Parathyroid adenoma (tissue), 2 donors: ENCODE measurements around the gene LALBA.
"Not testable (repeated sequence)": the region's sequence is repeated elsewhere in the genome, so short reads cannot be mapped to it uniquely, and the experiment has no call there.

ENCODE experiments used
- H2AFZ ChIP-seq: fragments of 300-600 bp; sonication (generic); one replicate; pipeline ENCODE4 v1.7.0; 2017; ENCODE audit warnings: antibody characterized with exemption, mild to moderate bottlenecking
- H3K27ac ChIP-seq: fragments of 300-600 bp; sonication (generic); one replicate; pipeline ENCODE4 v1.7.0; 2017
- H3K27me3 ChIP-seq: fragments of 300-600 bp; sonication (generic); one replicate; pipeline ENCODE4 v1.7.0; 2017; ENCODE audit warnings: low read length; ENCODE audit not compliant: control insufficient read depth, insufficient read depth
- H3K36me3 ChIP-seq: fragments of 300-600 bp; sonication (generic); one replicate; pipeline ENCODE4 v1.7.0; 2017; ENCODE audit warnings: low read length; ENCODE audit not compliant: control insufficient read depth, insufficient read depth
- H3K4me1 ChIP-seq: fragments of 300-600 bp; sonication (generic); one replicate; pipeline ENCODE4 v1.7.0; 2017; ENCODE audit warnings: control low read depth
- H3K4me2 ChIP-seq: fragments of 300-600 bp; sonication (generic); one replicate; pipeline ENCODE4 v1.7.0; 2017; ENCODE audit warnings: low read length
- H3K4me3 ChIP-seq: fragments of 300-600 bp; sonication (generic); one replicate; pipeline ENCODE4 v1.7.0; 2017; ENCODE audit warnings: low read depth, low read length
- H3K79me2 ChIP-seq: fragments of 300-600 bp; sonication (generic); one replicate; pipeline ENCODE4 v1.7.0; 2017; ENCODE audit warnings: control low read depth
- H3K9ac ChIP-seq: fragments of 300-600 bp; sonication (generic); one replicate; pipeline ENCODE4 v1.7.0; 2017; ENCODE audit warnings: mild to moderate bottlenecking
- H3K9me3 ChIP-seq: fragments of 300-600 bp; sonication (generic); one replicate; pipeline ENCODE4 v1.7.0; 2017; ENCODE audit warnings: low read length; ENCODE audit not compliant: control insufficient read depth
- CTCF ChIP-seq: fragments of 300-600 bp; sonication (generic); IDR thresholded peaks from one replicate; pipeline ENCODE4 v1.7.0; 2017; ENCODE audit warnings: antibody characterized with exemption, mild to moderate bottlenecking
- donor health status: primary hyperparathyroidism.

Gene LALBA

GRCh38 chr12:48580831-48581230 lies 11.0 kb upstream of the LALBA start:
- no peaks in the 10 kb centered on the region for H3K27me3 ChIP-seq
- H3K27ac ChIP-seq: no peak overlapping the region
- no peaks in the 10 kb centered on the region for H3K36me3 ChIP-seq
- no peaks in the 10 kb centered on the region for H3K9me3 ChIP-seq
- no peak overlapping the region for H3K9ac ChIP-seq
- TF ChIP-seq CTCF: no peak
- no peak overlapping the region for H3K4me2 ChIP-seq
- H3K4me3 ChIP-seq: no peak overlapping the region
- H2AFZ ChIP-seq: no peak overlapping the region
- no peaks in the 10 kb centered on the region for H3K79me2 ChIP-seq
- H3K4me1 ChIP-seq: no peaks in the 10 kb centered on the region

- no peaks in the 10 kb centered on the region for H3K27me3 ChIP-seq
- no peak overlapping the region for H3K9ac ChIP-seq
- H3K4me3 ChIP-seq: no peak overlapping the region
- H3K9me3 ChIP-seq: no peaks in the 10 kb centered on the region
- no peaks in the 10 kb centered on the region for H3K36me3 ChIP-seq
- no peak overlapping the region for H3K4me2 ChIP-seq
- H3K79me2 ChIP-seq: no peaks in the 10 kb centered on the region
- TF ChIP-seq CTCF: no peak
- H3K4me1 ChIP-seq: no peaks in the 10 kb centered on the region
- H3K27ac ChIP-seq: no peak overlapping the region
- H2AFZ ChIP-seq: no peak overlapping the region
Observed at GRCh38 chr12:48572326-48572725, 2.5 kb upstream of the LALBA start.

GRCh38 chr12:48567731-48568130 lies 2.1 kb downstream of the LALBA start:
- TF ChIP-seq CTCF: no peak
- Histone ChIP-seq H3K4me2 (no peak overlapping the region), H3K9me3 (no peaks in the 10 kb centered on the region), H3K27ac (no peak overlapping the region), H3K4me3 (no peak overlapping the region), H2AFZ (no peak overlapping the region), H3K27me3 (no peaks in the 10 kb centered on the region), H3K4me1 (no peaks in the 10 kb centered on the region), H3K9ac (no peak overlapping the region), H3K79me2 (no peaks in the 10 kb centered on the region), H3K36me3 (no peaks in the 10 kb centered on the region)

GRCh38 chr12:48557919-48558318 lies 11.9 kb downstream of the LALBA start:
- H3K4me2 ChIP-seq: no peak overlapping the region
- H3K9ac ChIP-seq: no peak overlapping the region
- H3K4me3 ChIP-seq: no peak overlapping the region
- no peaks in the 10 kb centered on the region for H3K27me3 ChIP-seq
- H2AFZ ChIP-seq: no peak overlapping the region
- H3K9me3 ChIP-seq: no peaks in the 10 kb centered on the region
- no peak for TF ChIP-seq CTCF
- no peaks in the 10 kb centered on the region for H3K79me2 ChIP-seq
- H3K4me1 ChIP-seq: no peaks in the 10 kb centered on the region
- H3K27ac ChIP-seq: no peak overlapping the region
- no peaks in the 10 kb centered on the region for H3K36me3 ChIP-seq

- Histone ChIP-seq H3K9me3 (no peaks in the 10 kb centered on the region), H3K4me2 (no peak overlapping the region), H3K4me1 (no peaks in the 10 kb centered on the region), H3K4me3 (no peak overlapping the region), H3K27me3 (no peaks in the 10 kb centered on the region), H2AFZ (no peak overlapping the region), H3K27ac (no peak overlapping the region), H3K36me3 (no peaks in the 10 kb centered on the region), H3K79me2 (no peaks in the 10 kb centered on the region), H3K9ac (no peak overlapping the region)
- TF ChIP-seq CTCF: no peak
Observed at GRCh38 chr12:48556631-48557030, 13.2 kb downstream of the LALBA start.

GRCh38 chr12:48553666-48554343 lies 16.0 kb downstream of the LALBA start:
- not testable (repeated sequence) for H3K27me3 ChIP-seq, H3K4me1 ChIP-seq, H3K36me3 ChIP-seq, H3K9me3 ChIP-seq, H2AFZ ChIP-seq, H3K4me2 ChIP-seq, H3K4me3 ChIP-seq, H3K79me2 ChIP-seq, H3K9ac ChIP-seq, H3K27ac ChIP-seq

GRCh38 chr12:48551636-48552035 lies 18.2 kb downstream of the LALBA start:
- not testable (repeated sequence) for H3K27ac ChIP-seq, H3K4me2 ChIP-seq, H3K9ac ChIP-seq, H3K27me3 ChIP-seq, H3K4me3 ChIP-seq, H3K4me1 ChIP-seq, H3K36me3 ChIP-seq, H3K9me3 ChIP-seq, H3K79me2 ChIP-seq, H2AFZ ChIP-seq
